ENCODE results near the gene PRPF6. TPM values are rescaled to one million over a fixed set of nuclear protein-coding genes. Genes with fewer than 3 reads are reported as not detected.
"Not testable (repeated sequence)": the region's sequence is repeated elsewhere in the genome, so short reads cannot be mapped to it uniquely, and the experiment has no call there.

Gene PRPF6
- total RNA-seq, 2 experiments from 2014 or later, result 66.5 to 67.7 TPM

DNA sequence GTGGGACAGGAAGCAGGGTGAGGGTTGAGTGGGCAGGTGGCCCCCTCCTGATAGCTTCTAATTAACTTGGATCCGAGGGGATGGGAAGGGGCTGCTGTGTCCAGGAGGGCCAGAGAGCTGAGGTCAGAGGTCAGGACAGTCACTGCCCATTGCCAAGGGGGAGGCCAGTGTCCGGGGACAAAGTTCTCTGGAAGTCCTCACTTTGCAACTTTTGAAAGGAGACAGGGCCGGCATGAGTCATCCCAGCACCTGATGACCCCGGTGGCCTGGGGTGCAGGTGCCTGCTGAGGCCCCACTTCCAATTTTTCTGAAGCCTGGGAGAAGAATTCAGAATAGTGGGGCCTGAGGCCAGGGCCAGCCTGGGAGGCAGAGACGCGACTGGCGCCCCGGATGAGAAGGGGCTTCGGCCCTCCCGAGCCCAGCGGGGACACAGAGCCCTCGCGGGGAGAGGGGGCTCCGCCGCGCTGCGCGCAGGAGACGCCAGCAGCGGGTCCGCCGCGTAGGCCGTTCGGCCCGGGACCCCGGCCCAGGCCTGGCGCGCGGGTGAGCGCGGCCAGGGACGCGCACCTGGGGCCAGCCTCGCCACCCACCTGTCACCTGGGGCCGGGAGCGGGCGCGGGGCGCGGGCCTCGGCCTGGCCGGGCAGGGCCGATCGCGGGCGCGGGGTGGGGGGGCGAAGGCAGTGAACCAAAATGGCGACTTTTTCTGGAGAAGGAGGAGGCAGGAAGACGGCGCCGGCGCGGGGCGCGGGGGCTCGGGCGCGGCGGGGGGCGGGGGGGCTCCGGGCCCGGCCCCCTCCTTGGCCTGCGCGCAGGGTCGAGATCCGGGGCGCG lies 11.8 kb upstream of the PRPF6 start:
- CTCF ChIA-PET, result interaction anchor here (0.6 to 2.2 kb wide), 3 partner anchors 11 to 69 kb away, joined by 3 to 5 read pairs (median 3); partner anchors contain the start of gene SAMD10
- POLR2A ChIA-PET, result interaction anchor here (1.1 to 2.1 kb wide), 2 partner anchors 12 to 69 kb away, joined by 3 to 5 read pairs; partner anchors contain the start of gene UCKL1

DNA sequence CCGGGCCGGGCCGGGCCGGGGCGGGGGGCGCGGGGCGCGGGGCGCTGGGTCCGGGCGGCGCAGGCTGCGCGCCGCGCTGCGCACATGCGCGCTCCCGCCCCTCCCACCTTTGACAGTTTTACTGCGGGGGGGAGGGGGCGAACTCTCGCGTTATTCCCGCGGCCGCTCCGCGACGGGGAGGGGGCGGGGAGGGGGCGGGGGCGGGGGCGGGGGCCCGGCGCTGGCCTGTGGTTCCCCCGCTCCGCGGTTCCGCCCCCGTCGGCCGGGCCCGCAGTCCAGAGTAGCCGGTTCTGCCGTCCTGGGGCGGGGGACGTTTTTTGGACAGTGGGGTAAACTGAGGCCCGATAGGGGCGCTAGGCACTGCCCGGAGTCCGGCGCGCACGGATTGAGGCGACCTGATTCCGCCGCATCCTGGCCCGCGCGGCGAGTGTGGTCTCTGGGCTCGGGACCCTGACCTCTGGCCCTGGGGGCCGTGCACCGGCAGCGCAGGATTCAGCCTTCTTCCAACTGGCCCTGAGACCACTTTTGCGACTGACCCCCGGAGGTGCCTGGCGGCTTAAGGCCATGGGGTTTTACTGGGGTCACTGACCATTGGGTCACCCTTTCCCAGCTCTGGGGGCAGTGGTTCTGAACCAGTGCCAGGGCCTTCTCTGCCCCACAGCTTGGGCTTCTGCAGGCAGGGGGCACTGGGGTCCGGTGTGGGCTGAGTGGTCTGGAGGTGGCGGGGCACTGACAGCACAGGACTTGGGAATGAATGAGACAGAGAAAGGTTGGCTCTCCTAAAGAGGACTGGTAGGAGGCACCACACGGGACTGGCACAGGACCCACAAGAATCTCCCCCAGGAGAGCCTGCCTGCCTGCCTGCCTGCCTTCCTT lies 10.9 kb upstream of the PRPF6 start, which contains the start of gene ZNF512B:
ZNF512B (minus strand) TSS at position 93 of the 876 bp plus-strand sequence. CDS start 1,980 bp downstream, outside the sequence.
- POLR2A ChIA-PET, result no interaction called here

DNA sequence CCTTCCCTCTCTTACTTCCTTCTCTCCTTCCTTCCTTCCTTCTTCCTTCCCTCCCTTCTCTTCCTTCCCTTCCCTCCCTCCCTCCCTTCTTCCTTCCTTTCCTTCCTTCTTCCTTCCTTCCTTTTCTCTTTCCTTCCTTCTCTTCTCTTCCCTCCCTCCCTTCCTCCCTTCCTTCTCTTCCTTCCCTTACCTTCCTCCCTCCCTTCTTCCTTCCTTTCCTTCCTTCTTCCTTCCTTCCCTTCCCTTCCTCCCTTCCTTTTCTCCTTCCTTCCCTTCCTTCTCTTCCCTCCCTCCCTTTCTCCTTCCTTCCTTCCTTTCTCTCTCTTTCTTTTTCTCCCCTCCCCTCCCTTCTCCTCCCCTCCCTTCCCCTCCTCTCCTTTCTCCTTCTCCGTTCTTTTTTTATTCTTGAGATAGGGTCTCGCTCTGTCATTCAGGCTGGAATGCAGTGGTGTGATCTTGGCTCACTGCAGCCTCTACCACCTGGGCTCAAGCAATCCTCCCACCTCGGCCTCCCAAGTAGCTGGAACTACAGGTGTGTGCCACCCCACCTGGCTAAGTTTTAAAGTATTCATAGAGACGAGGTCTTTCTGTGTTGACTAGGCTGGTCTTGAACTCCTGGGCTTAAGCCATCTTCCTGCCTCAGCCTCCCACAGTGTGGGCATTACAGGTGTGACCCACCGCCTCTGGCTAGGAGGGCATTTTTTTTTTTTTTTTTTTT lies 10.1 kb upstream of the PRPF6 start:
- ChIA-PET POLR2A (interaction anchor here (0.6 to 0.7 kb wide), 2 partner anchors 28 to 106 kb away, joined by 5 read pairs; partner anchors contain the start of gene TPD52L2), CTCF (interaction anchor here (0.6 to 1.3 kb wide), 2 partner anchors 421 to 433 kb away, joined by 3 to 4 read pairs; partner anchors contain the start of gene PTK6)

More for the DNA sequence above, 10.9 kb upstream of the PRPF6 start, which contains the start of gene ZNF512B:
- CTCF ChIA-PET, result no interaction called here

DNA sequence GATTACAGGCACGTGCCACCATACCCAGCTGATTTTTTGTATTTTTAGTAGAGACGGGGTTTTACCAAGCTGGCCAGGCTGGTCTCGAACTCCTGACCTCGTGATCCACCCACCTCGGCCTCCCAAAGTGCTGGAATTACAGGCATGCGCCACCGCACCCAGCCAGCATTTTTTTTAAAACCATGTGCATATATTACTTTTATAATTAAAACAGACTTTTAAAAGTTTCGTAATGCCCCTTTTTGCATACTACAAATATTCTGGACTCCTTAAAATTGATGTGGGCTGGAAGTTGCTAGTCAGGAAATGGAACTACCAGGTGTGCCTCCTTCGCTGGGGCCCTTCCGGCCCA lies 9.0 kb upstream of the PRPF6 start:
- POLR2A ChIA-PET, result interaction anchor here (0.6 to 0.7 kb wide), 2 partner anchors 29 to 107 kb away, joined by 5 read pairs; partner anchors contain the start of gene TPD52L2

DNA sequence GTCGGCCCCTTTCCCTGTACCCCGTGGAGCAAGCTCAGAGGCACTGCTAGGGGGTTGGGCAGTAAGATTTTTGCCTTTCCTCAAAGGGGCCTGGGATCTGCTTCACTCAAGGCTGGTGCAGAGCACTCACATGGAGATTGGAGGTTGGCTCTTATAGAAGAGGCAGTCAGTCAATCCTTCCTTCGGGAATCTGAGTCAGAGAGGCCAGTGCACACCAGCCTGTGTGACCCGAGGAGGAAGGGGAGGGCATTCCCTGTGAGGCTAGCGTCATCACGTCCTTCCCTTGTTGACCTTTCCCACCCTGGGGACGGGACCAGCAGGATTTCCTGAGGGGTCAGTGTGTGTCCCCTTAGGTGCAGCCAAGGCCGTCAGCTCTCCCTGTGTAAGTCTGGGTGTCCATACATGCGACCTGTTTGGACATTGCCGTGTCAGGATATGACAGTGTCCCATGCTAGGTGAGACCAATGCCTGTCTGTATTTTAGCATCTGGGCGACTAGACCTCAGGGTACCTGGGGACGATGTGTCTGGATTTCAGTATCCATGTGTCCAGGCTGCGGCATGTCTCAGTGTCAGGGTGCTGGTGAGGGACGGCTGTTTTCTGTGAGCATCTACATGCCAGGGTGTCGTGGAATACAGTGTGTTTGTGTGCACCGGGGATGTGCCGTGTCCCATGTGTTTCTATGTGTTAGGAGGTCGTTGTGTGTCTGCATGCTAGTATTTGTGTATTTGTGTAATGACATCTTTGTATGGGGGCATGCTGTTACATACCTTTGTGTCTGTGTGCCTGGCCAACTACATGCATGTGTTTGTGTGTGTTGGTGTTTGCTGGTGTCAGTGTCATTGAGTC lies 8.4 kb upstream of the PRPF6 start:
- CTCF ChIA-PET, result interaction anchor here (0.8 to 1.8 kb wide), 6 partner anchors 8 to 435 kb away, joined by 3 to 10 read pairs (median 4); partner anchors contain the start of genes PTK6 and STMN3
- POLR2A ChIA-PET, result no interaction called here

More for the DNA sequence above, 9.0 kb upstream of the PRPF6 start:
- CTCF ChIA-PET, result interaction anchor here (0.6 to 1.3 kb wide), 2 partner anchors 423 to 434 kb away, joined by 3 to 4 read pairs; partner anchors contain the start of gene PTK6

DNA sequence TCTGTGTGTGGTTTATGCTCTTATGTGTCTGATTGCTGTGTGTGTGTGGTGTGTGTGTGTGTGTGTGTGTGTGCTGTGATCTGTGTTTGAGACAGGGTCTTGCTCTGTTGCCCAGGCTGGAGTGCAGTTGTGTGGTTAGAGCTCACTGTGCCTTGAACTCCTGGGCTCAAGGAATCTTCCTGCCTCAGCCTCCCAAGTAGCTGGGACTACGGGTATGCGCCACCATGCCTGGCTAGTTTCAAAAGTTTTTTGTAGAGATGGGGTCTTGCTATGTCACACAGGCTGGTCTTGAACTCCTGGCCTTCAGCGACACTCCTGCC lies 7.8 kb upstream of the PRPF6 start:
- ChIA-PET CTCF (interaction anchor here (0.8 to 1.8 kb wide), 13 partner anchors 9 to 436 kb away, joined by 3 to 10 read pairs (median 4); partner anchors contain the start of genes PTK6, STMN3 and UCKL1), POLR2A (no interaction called here)

DNA sequence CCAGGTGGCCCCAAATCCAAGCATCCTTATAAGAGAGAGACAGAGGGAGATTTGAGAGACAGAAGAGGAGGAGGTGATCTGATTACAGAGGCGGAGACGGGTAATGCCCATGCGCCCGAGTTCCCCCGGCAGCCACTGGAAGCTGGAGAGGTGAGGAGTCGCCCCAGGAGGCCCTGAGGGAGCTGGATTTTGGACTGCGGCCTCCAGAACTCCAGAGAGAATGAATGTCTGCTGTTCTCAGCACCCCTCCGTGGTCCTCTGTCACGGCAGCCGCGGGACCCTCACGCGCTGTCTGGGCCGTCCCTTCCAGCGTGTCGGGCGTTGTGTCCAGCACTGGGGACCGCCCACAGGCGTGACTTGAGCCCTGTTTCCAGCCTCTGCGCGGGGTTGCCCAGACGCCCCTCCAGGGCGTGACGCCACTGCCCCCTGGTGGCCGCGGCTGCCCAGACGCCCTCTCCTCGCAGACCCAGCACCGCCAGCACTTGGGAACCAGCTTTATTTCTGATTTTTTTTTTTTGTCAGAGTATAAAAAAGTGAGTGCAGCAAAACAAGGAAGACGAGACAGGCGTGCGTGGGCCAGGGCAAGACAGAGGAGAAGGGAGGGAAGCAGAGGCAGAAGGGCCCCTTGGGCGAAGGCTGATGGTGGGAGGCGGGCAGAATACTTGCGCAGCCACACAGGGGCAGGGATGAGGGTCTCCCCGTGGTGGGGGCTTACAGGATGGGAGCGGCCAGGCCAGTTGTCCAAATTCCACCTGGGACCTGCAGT lies 7.1 kb upstream of the PRPF6 start:
- POLR2A ChIA-PET, result no interaction called here
- CTCF ChIA-PET, result interaction anchor here (0.6 to 1.8 kb wide), 24 partner anchors 8 to 436 kb away, joined by 3 to 10 read pairs (median 4); partner anchors contain the start of genes PTK6, STMN3, TPD52L2 and UCKL1

DNA sequence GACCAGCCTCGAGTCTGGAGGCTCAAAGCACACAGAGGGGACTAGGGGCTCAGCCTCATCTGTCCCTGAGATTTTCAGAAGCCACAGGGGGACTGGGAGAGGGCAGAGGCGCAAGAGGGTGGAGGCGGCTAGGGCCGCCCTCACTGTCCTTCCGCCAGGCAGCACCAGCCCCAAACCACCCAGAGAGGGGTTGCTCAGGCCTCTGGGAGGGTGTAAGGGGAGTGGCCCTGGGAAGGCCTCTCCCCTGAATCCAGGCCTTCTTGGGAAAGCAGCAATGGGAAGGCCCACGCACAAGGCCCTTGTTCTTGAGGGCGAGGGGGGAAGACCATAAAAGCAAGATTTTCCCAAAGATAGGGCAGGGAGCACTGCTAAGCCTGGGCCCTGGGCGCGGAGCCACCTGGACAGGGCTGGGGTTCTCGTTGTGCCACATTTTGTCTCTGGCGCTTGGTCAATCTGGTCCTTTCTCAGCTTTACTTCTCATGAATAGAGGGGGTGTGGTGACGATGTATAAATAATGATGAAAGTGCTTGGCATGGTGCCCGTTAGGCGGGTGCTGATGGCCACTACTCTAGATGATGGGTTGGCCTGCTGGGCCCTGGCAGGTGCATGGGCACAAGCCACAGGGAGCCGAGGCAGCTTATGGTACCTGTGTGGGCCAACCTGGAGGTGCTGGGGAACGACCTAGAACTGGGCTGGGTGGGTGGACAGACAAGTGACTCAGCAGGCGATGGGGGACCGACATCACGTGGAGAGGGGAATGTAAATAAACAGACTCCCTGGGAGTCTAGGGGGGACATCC lies 6.3 kb upstream of the PRPF6 start:
- CTCF ChIA-PET, result interaction anchor here (0.6 to 1.8 kb wide), 19 partner anchors 7 to 437 kb away, joined by 3 to 10 read pairs (median 4); partner anchors contain the start of genes PTK6, TPD52L2 and UCKL1
- POLR2A ChIA-PET, result no interaction called here

DNA sequence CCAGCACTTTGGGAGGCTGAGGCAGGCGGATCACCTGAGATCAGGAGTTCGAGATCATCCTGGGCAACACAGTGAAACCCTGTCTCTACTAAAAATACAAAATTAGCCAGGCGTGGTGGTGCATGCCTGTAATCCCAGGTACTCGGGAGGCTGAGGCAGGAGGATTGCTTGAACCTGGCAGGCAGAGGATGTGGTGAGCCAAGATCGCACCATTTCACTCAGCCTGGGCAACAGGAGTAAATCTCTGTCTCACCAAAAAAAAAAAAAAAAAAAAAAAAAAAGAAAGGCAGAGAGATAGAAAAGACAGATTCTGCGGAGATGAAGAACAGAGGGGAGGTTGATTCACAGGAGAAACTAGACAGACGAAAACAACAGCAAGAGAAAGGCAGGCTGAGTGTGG lies 4.4 kb upstream of the PRPF6 start:
- POLR2A ChIA-PET, result not testable (repeated sequence)
- CTCF ChIA-PET, result interaction anchor here (0.5 to 1.9 kb wide), 3 partner anchors 62 to 93 kb away, joined by 3 to 16 read pairs (median 4); no protein-coding TSS in a partner anchor

DNA sequence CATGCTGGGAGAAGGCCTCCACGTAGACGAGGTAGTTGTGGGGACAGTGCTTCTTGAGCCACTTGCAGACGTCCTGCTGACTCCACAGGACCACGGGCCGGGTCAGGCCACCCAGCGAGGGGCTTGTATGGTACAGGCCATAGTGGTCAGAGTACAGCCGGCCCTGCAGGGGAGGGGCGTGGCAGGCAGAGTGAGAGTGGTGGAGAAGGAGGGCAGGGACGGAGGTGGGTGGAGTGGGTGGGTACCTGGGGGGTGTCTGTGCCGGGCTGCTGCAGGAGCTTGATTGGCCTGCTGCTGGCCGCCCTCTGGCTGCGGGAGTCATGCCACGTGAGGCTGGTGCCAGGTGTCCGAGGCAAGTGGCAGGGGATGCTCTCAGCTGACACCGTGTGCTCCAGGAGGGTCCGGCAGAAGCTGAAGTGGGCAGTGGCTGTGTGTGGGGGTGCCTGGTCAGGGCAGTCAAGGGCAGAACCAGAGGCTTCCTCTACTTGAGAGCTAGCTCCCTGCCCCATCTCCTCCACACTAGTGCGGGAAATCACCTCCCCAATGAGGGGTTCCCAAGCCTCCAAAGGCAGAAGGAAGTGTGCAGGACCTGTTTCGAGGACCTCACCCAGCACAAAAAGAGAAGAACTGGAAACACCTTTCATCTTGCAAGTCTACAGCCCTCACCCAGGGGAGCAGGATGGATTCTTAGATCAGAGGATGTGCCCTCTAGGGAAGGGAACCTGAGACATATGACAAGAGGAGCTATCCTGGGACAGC lies 3.8 kb upstream of the PRPF6 start:
- POLR2A ChIA-PET, result interaction anchor here (1.0 kb wide), 1 partner anchor 20 kb away, joined by 3 read pairs; no protein-coding TSS in a partner anchor
- CTCF ChIA-PET, result interaction anchor here (0.5 to 1.9 kb wide), 6 partner anchors 61 to 239 kb away, joined by 3 to 16 read pairs (median 3); no protein-coding TSS in a partner anchor

DNA sequence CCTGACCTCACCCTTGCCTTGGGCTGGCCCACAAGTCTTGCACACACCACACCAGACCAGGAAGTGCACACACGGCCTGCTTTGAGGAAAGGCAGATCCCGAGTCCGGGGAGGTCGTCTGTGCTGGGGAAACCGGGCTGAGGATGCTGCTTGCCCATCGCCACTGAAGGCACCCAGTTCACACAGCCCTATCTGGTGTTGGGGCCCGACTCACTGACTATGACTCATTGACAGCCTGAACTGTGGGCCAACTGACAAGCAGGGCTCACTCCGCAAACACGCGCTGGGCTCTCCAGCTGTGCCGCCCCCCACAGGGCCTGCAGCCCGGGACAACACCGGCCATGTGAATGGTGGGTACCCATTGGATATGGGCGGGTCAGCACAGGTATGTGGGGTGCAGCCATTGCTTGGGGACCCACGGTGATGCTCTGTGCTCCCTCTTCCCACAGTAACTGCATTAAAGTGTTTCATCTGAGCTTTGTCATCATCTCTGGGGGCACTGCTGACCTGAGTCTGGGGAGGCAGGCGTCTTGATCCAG lies 3.1 kb upstream of the PRPF6 start:
- ChIA-PET POLR2A (interaction anchor here (0.5 to 1.0 kb wide), 2 partner anchors 20 to 111 kb away, joined by 3 to 10 read pairs; no protein-coding TSS in a partner anchor), CTCF (interaction anchor here (0.5 to 1.9 kb wide), 7 partner anchors 19 to 240 kb away, joined by 3 to 16 read pairs (median 3); no protein-coding TSS in a partner anchor)

DNA sequence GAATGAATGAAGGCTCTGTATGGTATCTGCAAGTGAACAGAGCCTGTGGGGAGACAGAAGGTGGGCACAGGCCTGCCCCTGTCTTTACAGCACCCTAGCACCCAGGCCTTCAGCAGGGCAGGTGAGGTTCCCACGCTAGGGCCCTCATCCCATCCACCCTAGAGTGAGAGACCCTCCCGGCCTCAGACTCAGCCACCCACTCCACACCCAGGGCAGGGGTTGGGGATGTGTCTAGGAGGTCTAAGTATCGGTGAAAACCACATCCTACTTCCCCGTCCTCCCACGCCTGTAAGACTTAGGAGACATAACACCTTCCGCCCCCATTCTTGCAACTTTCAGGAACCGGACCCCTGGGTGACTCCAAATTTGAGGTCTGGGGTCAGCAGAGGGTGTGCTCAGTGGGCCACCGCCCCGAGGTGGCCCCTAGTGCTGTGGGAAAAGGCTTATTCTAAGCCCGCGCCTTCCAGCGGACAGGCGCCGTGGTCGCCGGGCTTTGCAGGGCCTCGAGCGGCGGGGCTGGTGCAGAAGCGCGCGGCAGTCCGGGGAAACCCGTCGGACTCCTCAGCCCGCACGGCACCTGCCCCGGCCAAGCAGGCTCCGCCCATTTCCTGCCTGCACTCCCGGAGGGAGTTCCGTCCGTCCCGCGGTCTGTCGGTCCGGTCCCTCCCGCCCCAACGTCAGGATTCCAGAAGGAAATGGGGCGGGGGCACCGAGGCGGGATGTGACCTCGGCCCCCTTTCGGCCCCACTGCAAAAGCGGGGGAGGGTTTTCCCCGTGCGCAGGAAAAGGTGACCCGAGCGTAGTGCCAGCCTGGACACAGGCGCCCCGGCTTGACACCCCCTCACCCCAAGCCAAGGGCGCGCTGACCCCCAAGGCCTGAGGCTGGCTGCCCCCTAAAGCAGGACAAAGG lies 2.4 kb upstream of the PRPF6 start:
- ChIA-PET CTCF (interaction anchor here (0.5 to 4.5 kb wide), 7 partner anchors 13 to 193 kb away, joined by 3 to 41 read pairs (median 3); no protein-coding TSS in a partner anchor), POLR2A (interaction anchor here (0.5 to 1.0 kb wide), 2 partner anchors 21 to 112 kb away, joined by 3 to 10 read pairs; no protein-coding TSS in a partner anchor)

DNA sequence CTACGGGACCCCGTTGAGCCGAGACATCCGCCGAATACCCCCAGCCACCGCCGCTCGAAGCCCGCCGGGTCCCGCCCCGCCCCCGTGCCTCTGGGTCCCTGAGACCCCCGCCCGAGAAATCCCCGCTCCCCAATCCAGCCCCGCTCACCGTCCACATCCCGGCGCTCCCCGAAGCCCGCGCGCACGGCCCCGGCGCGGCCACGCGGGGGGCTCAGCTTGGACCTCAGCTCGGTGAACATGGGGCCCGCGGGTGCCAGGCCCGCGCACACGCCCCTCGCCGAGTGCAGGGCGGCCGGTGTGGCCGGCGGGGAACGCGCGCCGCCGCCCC lies 1.7 kb upstream of the PRPF6 start:
- POLR2A ChIA-PET, result interaction anchor here (2.0 kb wide), 1 partner anchor 60 kb away, joined by 13 read pairs; no protein-coding TSS in a partner anchor
- CTCF ChIA-PET, result interaction anchor here (1.1 to 4.5 kb wide), 6 partner anchors 11 to 115 kb away, joined by 3 to 41 read pairs (median 4); partner anchors contain the start of genes C20orf204 and TPD52L2

Measured in activated CD8-positive, alpha-beta memory T cell treated with anti-CD3 and anti-CD28 coated beads for 36 hours (primary cell).